Fibroblast of lung (primary cell): ENCODE results near the gene AKAP10.

Source experiments
- CTCF ChIP-seq, 2 donors: IDR thresholded peaks in 1 of 2; conservative IDR thresholded peaks in 1 of 2; 1 replicate in 1 of 2; 2 replicates in 1 of 2; pipeline ENCODE4 v1.5.1; 2011 to 2012; ENCODE audit warnings: low read length in 2 of 2, control low read depth in 1 of 2, inconsistent platforms in 1 of 2, low read depth in 1 of 2, mild to moderate bottlenecking in 1 of 2
- EZH2 ChIP-seq: IDR thresholded peaks from 2 replicates; pipeline ENCODE4 v1.5.1; 2012; ENCODE audit warnings: low read length, control low read depth, mild to moderate bottlenecking; ENCODE audit errors: missing control alignments

DNA sequence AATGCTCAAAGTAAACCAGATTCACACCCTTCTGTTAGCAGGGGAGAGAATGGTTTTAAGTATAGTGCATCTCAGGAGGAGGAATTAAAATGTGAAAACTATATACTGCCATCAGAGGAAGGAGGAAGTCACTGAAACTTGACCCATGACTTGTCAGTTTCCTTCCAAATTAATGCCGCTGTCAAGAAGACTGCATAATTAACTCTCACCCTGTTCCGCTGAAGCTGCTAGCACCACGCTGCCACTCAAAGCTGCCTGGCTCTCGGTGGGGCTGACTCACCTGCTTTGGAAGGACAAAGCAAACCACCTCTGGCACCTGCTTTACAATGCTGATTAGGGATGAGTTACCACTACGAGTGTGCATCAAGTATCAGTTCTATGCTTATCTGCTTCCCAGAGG, 72.1 kb downstream of the AKAP10 start:
- no peak for TF ChIP-seq EZH2
- no peak for TF ChIP-seq CTCF (conservative IDR thresholded peaks at IDR 0.05 in 1 of 2, IDR thresholded peaks at IDR 0.05 in 1 of 2; ENCODE audit: low read depth in 1 of 2, low read length in 2 of 2)
